Hepatocyte (in vitro differentiated cells): ENCODE data around the gene LRRC47. TPM values are rescaled to one million over a fixed set of nuclear protein-coding genes. Genes with fewer than 3 reads are reported as not detected.

Experiments
- DNase-seq: peaks from one replicate; pipeline ENCODE4 v3.0.0-alpha.2; 2016; ENCODE audit warnings: low spot score
- H2AFZ ChIP-seq: fragments of 200-600 bp; sonication (generic); 2 replicates; pipeline ENCODE4 v1.6.0; 2016; ENCODE audit warnings: antibody characterized with exemption, mild to moderate bottlenecking
- H3K27ac ChIP-seq: fragments of 200-600 bp; sonication (generic); 2 replicates; pipeline ENCODE4 v1.5.1; 2016; ENCODE audit warnings: mild to moderate bottlenecking
- H3K27me3 ChIP-seq: fragments of 200-600 bp; sonication (generic); 2 replicates; pipeline ENCODE4 v1.6.1; 2016
- H3K36me3 ChIP-seq: fragments of 200-600 bp; sonication (generic); replicated peaks from 2 replicates; pipeline ENCODE4 v1.5.1; 2016; ENCODE audit warnings: low read depth; ENCODE audit not compliant: insufficient read depth
- H3K4me1 ChIP-seq: fragments of 200-600 bp; sonication (generic); 2 replicates; pipeline ENCODE4 v1.5.1; 2016; ENCODE audit warnings: mild to moderate bottlenecking, moderate library complexity; ENCODE audit not compliant: insufficient read depth
- H3K4me2 ChIP-seq: fragments of 200-600 bp; sonication (generic); 2 replicates; pipeline ENCODE4 v1.6.0; 2016
- H3K4me3 ChIP-seq: fragments of 200-600 bp; sonication (generic); 2 replicates; pipeline ENCODE4 v1.5.1; 2016; ENCODE audit warnings: mild to moderate bottlenecking
- H3K79me2 ChIP-seq: fragments of 200-600 bp; sonication (generic); 2 replicates; pipeline ENCODE4 v1.6.0; 2017; ENCODE audit warnings: mild to moderate bottlenecking
- H3K9me2 ChIP-seq: fragments of 200-600 bp; sonication (generic); replicated peaks from 2 replicates; pipeline ENCODE4 v1.6.0; 2017; ENCODE audit warnings: mild to moderate bottlenecking; ENCODE audit not compliant: insufficient read depth
- H3K9me3 ChIP-seq: fragments of 200-600 bp; sonication (generic); 2 replicates; pipeline ENCODE4 v1.5.1; 2016; ENCODE audit warnings: low read depth, mild to moderate bottlenecking
- H4K20me1 ChIP-seq: fragments of 200-600 bp; sonication (generic); 2 replicates; pipeline ENCODE4 v1.6.0; 2016; ENCODE audit warnings: mild to moderate bottlenecking; ENCODE audit not compliant: insufficient read depth, poor library complexity, severe bottlenecking
- EZH2 ChIP-seq: fragments of 200-600 bp; sonication (generic); IDR thresholded peaks from 2 replicates; pipeline ENCODE4 v1.6.1; 2016; ENCODE audit warnings: antibody characterized with exemption, mild to moderate bottlenecking, borderline replicate concordance
- EZH2phosphoT487 ChIP-seq: fragments of 200-600 bp; sonication (generic); IDR thresholded peaks from one replicate; pipeline ENCODE4 v1.6.1; 2018; ENCODE audit warnings: antibody characterized with exemption, mild to moderate bottlenecking, low read depth, moderate library complexity; ENCODE audit not compliant: unreplicated experiment, severe bottlenecking
- WGBS: methylation state at CpG from one replicate; pipeline ENCODE4 v1.1.6; 2016; ENCODE audit warnings: low lambda C conversion rate; ENCODE audit errors: missing lambda C conversion rate; 5-methylcytosine and 5-hydroxymethylcytosine counted together
- polyA plus RNA-seq: library from polyadenylated mRNA; unstranded; fragments of >200 nt; fragmentation: Nextera tagmentation; extraction: Ambion mirVana; gene quantifications from 2 replicates; pipeline ENCODE4 v1.2.1, GENCODE V29; 2016
- total RNA-seq: library from RNA; depleted of rRNA; stranded (reverse); fragments of >200 nt; gene quantifications from 2 replicates; pipeline ENCODE4 v1.2.3, GENCODE V29; 2014
- TF ChIP-seq, protein P1 (sequence below): fragments of 200-600 bp; sonication (generic); IDR thresholded peaks from 2 replicates; pipeline ENCODE4 v1.5.1; 2016; ENCODE audit warnings: antibody characterized with exemption, mild to moderate bottlenecking; ENCODE audit not compliant: poor library complexity

Gene LRRC47
- total and polyA plus RNA-seq, 2 experiments from 2014 or later, result 36.2 to 38.8 TPM

DNA sequence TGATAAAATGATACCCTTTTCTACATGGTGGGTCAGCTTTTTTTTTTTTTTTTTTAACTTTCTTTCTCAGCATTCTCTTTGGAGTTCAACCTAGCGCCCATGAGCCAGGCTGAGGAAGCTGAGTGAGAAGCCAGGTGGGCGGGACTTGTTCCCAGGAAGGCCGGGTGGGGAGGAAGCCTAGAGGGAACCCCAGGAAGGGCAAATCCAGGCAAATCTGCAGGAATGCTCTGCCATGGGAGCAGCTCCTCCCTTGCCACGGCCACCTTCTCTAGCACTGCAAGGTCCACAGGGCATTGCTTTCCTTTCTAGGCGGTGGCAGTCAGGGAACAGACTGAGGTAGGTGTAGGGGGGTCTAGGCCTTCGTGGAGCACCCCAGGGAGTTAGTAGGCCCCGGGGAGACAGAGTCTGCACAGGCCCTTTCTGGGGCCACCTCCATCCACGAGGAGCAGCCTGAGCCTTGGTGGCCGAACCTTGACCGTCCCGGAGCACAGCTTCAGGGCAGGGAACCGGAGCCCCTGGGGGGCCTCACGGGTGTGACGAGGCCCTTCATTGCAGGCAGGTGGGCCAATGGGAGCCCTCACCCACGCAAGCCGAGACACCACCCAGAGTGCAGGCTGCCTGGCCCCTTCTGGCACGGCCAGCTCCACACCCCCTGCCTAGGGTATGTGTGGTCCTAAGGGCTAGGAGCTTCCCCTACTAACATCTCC, 62.3 kb downstream of the LRRC47 start:
- no peaks in the 10 kb centered on the region for H4K20me1 ChIP-seq
- DNase-seq, result no peak
- TF ChIP-seq EZH2 (no peak), EZH2phosphoT487 (no peak)
- TF ChIP-seq, protein P1, sequence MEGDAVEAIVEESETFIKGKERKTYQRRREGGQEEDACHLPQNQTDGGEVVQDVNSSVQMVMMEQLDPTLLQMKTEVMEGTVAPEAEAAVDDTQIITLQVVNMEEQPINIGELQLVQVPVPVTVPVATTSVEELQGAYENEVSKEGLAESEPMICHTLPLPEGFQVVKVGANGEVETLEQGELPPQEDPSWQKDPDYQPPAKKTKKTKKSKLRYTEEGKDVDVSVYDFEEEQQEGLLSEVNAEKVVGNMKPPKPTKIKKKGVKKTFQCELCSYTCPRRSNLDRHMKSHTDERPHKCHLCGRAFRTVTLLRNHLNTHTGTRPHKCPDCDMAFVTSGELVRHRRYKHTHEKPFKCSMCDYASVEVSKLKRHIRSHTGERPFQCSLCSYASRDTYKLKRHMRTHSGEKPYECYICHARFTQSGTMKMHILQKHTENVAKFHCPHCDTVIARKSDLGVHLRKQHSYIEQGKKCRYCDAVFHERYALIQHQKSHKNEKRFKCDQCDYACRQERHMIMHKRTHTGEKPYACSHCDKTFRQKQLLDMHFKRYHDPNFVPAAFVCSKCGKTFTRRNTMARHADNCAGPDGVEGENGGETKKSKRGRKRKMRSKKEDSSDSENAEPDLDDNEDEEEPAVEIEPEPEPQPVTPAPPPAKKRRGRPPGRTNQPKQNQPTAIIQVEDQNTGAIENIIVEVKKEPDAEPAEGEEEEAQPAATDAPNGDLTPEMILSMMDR, result no peak
- no peaks in the 10 kb centered on the region for H3K36me3 ChIP-seq
- 89% methylated on average over 17 of the region's 17 CpGs for WGBS
- H2AFZ ChIP-seq, result no peak overlapping the region
- no peak overlapping the region for H3K27ac ChIP-seq
- no peak overlapping the region for H3K4me2 ChIP-seq
- H3K79me2 ChIP-seq, result no peaks in the 10 kb centered on the region
- no peaks in the 10 kb centered on the region for H3K27me3 ChIP-seq
- H3K9me3 ChIP-seq, result no peaks in the 10 kb centered on the region
- H3K4me3 ChIP-seq, result no peak overlapping the region
- H3K9me2 ChIP-seq, result no peaks in the 10 kb centered on the region
- H3K4me1 ChIP-seq, result no peaks in the 10 kb centered on the region

DNA sequence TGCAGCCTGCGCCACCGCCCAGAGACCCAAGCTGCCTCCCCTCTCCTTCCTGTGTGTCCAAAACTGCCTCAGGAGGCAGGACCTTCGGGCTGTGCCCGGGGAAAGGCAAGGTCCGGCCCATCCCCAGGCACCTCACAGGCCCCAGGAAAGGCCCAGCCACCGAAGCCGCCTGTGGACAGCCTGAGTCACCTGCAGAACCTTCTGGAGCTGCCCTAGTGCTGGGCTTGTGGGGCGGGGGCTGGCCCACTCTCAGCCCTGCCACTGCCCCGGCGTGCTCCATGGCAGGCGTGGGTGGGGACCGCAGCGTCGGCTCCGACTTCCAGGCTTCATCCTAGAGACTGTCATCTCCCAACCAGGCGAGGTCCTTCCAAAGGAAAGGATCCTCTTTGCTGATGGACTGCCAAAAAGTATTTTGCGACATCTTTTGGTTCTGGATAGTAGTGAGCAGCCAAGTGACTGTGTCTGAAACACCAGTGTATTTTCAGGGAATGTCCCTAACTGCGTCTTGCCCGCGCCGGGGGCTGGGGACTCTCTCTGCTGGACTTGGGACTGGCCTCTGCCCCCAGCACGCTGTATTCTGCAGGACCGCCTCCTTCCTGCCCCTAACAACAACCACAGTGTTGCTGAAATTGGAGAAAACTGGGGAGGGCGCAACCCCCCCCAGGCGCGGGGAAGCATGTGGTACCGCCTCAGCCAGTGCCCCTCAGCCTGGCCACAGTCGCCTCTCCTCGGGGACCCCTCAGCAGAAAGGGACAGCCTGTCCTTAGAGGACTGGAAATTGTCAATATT, 63.0 kb downstream of the LRRC47 start:
- Histone ChIP-seq H3K4me3 (no peak overlapping the region), H3K9me3 (no peaks in the 10 kb centered on the region), H2AFZ (no peak overlapping the region), H3K27ac (no peak overlapping the region), H4K20me1 (no peaks in the 10 kb centered on the region), H3K36me3 (no peaks in the 10 kb centered on the region), H3K4me1 (no peaks in the 10 kb centered on the region), H3K27me3 (no peaks in the 10 kb centered on the region), H3K79me2 (no peaks in the 10 kb centered on the region), H3K4me2 (no peak overlapping the region), H3K9me2 (no peaks in the 10 kb centered on the region)
- 84% methylated on average over 29 of the region's 29 CpGs for WGBS
- TF ChIP-seq EZH2phosphoT487 (no peak), EZH2 (no peak)
- TF ChIP-seq, protein P1, result no peak
- no peak for DNase-seq

DNA sequence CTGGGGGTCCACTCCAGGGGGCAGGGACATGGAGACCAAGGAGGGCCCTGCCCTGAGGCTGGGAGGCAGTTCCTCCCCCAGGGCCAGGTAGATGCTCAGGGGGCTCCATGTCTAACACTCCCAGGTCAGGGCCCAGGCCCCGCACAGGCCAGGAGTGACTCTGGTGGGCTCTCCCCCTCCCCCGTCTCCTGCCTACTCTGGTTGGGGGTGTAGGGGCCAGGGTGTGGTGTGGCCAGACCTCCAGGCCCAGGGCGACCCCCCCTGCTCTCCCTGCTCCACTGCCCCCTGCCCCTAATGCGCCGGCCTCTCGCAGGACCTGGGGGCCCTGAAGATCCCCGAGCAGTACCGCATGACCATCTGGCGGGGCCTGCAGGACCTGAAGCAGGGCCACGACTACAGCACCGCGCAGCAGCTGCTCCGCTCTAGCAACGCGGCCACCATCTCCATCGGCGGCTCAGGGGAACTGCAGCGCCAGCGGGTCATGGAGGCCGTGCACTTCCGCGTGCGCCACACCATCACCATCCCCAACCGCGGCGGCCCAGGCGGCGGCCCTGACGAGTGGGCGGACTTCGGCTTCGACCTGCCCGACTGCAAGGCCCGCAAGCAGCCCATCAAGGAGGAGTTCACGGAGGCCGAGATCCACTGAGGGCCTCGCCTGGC, 63.7 kb downstream of the LRRC47 start:
- TF ChIP-seq EZH2 (no peak), EZH2phosphoT487 (no peak)
- TF ChIP-seq, protein P1, result no peak
- no peak overlapping the region for H3K4me3 ChIP-seq
- no peaks in the 10 kb centered on the region for H3K4me1 ChIP-seq
- no peaks in the 10 kb centered on the region for H3K27me3 ChIP-seq
- no peak overlapping the region for H3K4me2 ChIP-seq
- DNase-seq, result no peak
- H4K20me1 ChIP-seq, result no peaks in the 10 kb centered on the region
- H3K9me3 ChIP-seq, result no peaks in the 10 kb centered on the region
- no peaks in the 10 kb centered on the region for H3K79me2 ChIP-seq
- H3K36me3 ChIP-seq, result no peaks in the 10 kb centered on the region
- no peak overlapping the region for H2AFZ ChIP-seq
- no peaks in the 10 kb centered on the region for H3K9me2 ChIP-seq
- 39% methylated on average over 34 of the region's 37 CpGs for WGBS
- no peak overlapping the region for H3K27ac ChIP-seq
